Measurements from ENCODE around the gene ZBTB7C.

Gene ZBTB7C

DNA sequence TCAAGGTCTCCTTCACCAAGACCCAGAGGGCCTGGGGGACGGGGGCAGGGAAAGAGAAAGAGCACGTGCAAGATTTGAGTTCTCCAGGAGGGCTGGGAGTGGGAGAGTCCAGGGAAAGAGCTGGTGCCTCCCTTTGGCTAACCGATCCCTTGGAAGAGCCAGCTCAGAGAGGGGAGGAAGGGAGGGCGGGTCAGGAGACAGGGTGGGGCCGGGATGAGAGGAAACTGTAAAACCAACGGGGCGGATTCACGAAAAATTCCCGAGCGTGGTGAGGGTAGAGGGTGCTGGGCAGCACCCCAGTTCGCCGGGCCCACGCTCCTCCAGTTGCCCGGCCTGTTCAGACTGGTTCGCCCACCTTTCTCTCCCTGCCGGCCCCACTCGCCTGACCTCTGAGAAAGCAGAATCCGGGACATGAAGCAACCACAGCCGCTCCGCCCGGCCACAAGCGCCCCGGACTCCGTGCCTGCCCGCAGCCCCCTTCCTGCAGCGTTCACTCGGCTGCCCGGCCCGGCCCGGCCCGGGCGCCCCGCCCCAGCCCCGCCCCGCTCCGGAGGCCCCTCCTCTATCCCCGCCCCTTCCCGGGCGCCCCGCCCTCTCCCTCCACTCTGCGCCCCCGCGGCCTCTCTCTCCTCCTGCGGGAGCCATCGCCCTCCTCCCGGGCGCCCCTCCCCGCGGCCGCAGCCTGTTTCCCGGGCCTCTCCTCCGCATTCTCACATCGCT, 247.8 kb downstream of the ZBTB7C start:
- DNase-seq: no peak

GRCh38 chr18:48160622-48161021, 248.6 kb downstream of the ZBTB7C start:
- no peak for DNase-seq

DNA sequence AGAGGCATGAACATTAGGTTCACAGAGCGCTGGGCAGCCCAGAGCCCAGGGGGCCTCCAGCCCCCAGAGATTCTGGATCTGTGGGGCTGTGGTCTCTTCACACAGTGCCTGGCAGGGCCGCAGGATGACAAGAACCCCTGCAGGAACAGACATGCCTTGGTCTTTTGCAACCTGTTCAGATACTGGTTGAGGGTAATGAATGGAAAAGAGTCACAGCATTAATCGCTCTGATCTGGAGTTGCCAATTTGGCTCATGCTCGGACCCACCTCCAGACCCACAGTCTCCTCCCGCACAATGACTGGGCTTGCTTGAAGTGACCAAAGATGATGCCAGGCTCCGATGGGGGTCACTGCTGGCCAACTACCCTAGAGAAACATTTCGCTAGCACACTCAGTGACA, 249.4 kb downstream of the ZBTB7C start:
- no peak for DNase-seq

- no peak for DNase-seq
Measured at GRCh38 chr18:48158721-48159120, 250.5 kb downstream of the ZBTB7C start.

- DNase-seq: no peak
Measured at GRCh38 chr18:48157956-48158355, 251.2 kb downstream of the ZBTB7C start.

DNA sequence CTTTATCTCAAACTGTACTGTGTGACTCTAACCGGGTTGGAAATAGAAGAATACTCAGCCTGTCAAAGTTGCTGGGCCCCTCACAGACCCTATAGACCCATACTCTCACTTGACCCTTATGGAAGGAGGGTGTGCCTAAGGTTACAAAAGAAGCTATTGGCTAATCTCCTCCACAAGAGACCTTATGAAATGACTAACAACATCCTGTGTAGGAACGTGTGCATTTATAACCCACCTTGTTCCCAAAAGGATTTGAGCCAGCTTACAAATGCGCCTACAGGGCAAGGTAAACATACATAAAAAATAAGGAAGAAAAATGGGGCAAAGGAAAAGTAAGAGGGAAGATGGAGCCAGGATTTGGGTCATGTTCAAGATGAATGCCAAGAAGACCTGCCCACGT, 253.3 kb downstream of the ZBTB7C start:
- DNase-seq: no peak

DNA sequence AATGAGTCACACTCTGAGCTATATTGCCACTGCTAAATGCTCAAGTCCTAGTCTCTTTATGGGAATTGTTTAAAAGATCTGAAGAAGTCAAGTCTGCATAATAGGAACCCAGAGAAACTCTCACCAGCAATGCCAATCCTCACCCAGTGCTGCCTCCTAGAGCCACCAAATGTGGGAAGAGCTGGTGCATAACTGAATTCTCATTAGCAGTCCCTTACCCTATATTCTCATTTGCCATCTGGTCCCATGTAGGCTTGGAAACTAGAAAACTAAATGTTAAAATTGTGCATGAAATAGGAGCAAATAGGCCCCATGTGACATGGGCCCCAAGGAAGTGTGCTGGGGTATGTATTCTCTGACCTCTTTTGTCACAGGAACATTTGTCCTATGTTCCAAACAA, 254.4 kb downstream of the ZBTB7C start:
- DNase-seq: no peak

GRCh38 chr18:48153613-48154481, 255.3 kb downstream of the ZBTB7C start:
- DNase-seq: no peak

- no peak for DNase-seq
Measured at GRCh38 chr18:48152549-48152948, 256.6 kb downstream of the ZBTB7C start.

GRCh38 chr18:48151421-48152065, 257.6 kb downstream of the ZBTB7C start:
- no peak for DNase-seq

- DNase-seq: no peak
Measured at GRCh38 chr18:48149020-48149685, 260.0 kb downstream of the ZBTB7C start.

DNA sequence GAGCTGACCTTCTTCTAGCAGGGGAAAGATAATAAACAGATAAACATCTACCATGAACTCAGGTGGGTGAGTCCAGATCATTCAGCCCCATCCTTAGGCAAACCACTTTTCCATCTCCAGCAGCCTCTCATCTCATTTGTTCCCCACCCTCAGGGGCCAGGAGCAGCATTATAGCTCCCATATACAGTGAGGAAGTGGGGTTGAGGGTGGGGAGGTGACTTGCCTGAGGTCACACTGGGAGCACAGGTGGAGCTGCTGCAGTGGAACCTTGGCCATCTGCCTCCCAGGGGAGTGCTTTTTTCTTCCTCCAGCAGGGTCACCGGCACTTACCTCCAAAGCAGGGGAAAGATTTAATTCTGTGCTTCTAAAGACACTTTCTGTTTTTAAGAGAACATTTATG, 266.2 kb downstream of the ZBTB7C start:
- DNase-seq: no peak

- DNase-seq: no peak
Measured at GRCh38 chr18:48142353-48142752, 266.8 kb downstream of the ZBTB7C start.

DNA sequence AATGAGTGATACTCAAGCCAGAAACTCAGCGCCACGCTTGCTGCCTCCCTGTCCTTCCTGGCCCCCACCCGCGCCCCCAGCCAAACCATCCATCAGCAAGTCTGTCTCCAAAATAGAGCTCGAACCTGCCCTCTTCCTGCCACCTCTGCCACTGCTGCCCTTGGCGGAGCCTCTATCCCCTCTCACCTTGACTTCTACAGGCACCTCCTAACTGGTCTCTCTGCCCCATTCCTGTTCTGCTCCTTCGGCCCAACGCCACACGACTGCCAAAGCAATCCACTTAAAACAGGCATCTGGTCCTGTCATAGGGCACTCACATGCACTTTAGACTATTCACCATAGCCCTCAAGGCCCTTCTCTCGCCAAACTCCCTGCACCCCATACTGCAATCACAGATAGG, 268.5 kb downstream of the ZBTB7C start:
- no peak for DNase-seq

GRCh38 chr18:48139431-48140347, 269.5 kb downstream of the ZBTB7C start:
- no peak for DNase-seq

DNA sequence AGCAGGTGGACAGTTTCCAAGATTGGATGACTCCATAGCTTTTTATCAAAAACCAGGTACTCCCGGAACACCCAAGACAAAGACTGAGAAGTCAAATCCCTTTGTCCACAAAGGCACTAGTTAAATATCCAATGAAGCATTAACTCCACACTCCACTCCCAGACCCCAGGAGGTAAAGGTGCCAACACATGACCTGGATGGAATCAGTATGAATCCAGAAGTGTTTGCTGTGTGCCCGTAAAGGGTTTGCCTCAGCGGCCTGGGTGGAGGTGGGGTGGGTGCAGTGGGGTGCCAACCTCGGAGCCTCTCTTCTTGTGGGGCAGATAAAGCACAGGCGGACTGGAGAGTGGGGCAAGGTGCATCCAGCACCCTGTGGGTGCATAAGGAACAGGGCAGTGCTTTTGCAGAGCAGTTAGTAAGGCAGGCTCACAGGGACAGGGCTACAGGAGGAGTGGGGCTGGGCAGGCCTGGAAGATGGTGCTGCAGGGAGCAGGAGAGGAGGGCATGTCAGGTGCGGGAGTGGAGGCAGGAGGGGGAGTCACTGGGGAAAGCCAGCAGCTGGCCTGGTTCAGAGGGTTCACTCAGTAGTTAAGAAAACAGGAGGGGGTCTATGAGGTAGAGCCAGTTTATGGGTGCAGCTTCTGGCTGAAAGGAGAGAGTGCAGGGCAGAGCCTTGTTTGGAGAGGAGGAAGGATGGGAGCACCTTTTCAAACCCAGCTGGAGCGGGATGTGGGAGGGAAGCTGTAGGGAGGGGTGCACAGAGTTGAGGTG, 270.3 kb downstream of the ZBTB7C start:
- DNase-seq: no peak

GRCh38 chr18:48138210-48138609, 271.0 kb downstream of the ZBTB7C start:
- DNase-seq: no peak

DNA sequence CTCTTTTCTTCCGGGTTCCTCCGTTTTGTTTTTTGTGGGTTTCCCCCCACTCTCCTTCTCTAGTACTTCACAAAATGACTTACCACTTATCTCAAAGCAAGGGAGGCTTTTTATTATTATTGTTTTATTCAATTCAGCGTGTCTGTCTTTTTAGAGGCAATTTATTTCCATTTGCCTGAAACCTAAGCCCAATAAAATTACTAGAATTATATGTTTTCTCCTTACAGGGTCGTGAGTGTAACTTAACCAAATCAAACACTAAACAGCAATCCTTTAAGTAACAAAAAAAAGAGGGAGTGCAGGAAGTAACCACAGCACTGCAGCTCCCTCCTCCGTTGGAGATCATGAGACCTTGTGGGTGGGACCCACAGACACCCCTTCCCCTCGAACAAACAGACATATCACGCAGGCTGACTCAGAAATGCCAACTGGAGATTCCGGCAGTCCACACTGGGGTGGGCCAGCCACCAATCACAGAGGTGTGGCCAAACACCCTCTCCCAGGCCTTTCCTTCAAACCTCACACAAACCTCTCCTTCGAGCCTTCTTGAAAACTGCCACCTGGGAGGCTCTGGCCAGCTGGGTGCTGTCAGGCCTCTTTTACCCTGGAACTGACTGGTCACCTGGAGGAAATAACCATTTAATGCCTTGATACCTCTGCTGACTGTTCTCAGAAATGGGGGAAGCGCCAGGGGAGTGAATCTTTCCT, 271.7 kb downstream of the ZBTB7C start:
- no peak for DNase-seq

- no peak for DNase-seq
Measured at GRCh38 chr18:48136827-48137373, 272.3 kb downstream of the ZBTB7C start.
